ENCODE results near the gene PALLD. TPM values are rescaled to one million over a fixed set of nuclear protein-coding genes. Genes with fewer than 3 reads are reported as not detected.

The PALLD gene
- total and polyA plus RNA-seq, 2 of the 8 experiments (the other 6 are each of a cell fraction or from before 2014, with no cell fraction given) = 10.5 to 25.0 TPM

DNA sequence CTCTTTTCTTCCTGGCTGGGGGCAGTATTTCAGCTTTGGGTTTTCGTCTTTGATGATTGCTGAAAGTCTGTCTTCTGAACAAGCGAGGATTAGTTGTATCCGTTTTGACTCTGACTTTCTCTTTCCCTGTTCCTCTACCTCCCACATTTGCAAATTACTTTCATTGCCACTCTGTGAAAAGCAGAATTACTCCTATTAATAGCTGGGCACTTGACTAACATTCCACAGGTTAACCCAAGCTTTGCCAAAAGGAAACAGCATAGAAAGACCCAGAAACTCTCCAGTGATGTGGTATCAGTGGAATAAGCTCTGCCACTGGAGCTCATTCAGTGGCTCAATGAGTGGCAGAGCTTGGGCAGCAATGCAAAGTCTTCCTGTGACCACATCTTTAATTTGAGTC is 238.9 kb downstream of the PALLD start:
- no peak for DNase-seq (ENCODE audit: low read depth in 1 of 2, low spot score in 2 of 2)
- Histone ChIP-seq H2AFZ (ENCODE audit: low read length) (peak overlapping the region; percentile 22; the same call in 1 of the 2 replicates), H4K20me1 (replicated peaks in 1 of 2; ENCODE audit: control insufficient read depth in 1 of 2, insufficient read depth in 2 of 2, low read length in 2 of 2) (no peaks in the 10 kb centered on the region), H4K8ac (ENCODE audit: extremely low read depth, insufficient read depth, low read length) (no peak overlapping the region), H3K9ac (replicated peaks in 1 of 4; ENCODE audit: extremely low read depth in 1 of 4, low read depth in 3 of 4, low read length in 3 of 4) (no peak overlapping the region), H4K91ac (replicated peaks; ENCODE audit: insufficient read length, low read length) (no peak overlapping the region), H3K4me2 (ENCODE audit: insufficient read depth in 1 of 2, low read depth in 2 of 2, low read length in 2 of 2) (peak overlapping the region; percentile 8 to 12), H3K9me3 (ENCODE audit: insufficient read depth in 2 of 2, low read depth in 1 of 2, low read length in 1 of 2) (no peaks in the 10 kb centered on the region), H2BK12ac (ENCODE audit: low read depth, low read length) (no peak overlapping the region), H2BK15ac (ENCODE audit: low read length) (no peak overlapping the region), H3K27ac (ENCODE audit: low read depth, low read length) (no peak overlapping the region), H3K14ac (ENCODE audit: insufficient read length) (no peak overlapping the region), H2BK120ac (replicated peaks; ENCODE audit: low read depth, low read length) (no peak overlapping the region), H3K23me2 (ENCODE audit: low read depth, low read length) (no peaks in the 10 kb centered on the region), H3K18ac (ENCODE audit: extremely low read depth, low read length) (no peak overlapping the region), H3K79me2 (ENCODE audit: control insufficient read depth in 1 of 2, insufficient read depth in 2 of 2, low read length in 2 of 2) (no peaks in the 10 kb centered on the region), H3K4me3 (ENCODE audit: extremely low read depth in 1 of 4, insufficient read depth in 2 of 4, low read depth in 3 of 4, low read length in 4 of 4) (0 out of 8 replicates have a peak overlapping the region, but pooled peaks of 1 of the 4 experiments have one; percentile 29), H2BK5ac (ENCODE audit: low read depth, low read length) (no peak overlapping the region), H2BK20ac (ENCODE audit: low read length) (no peak overlapping the region), H3K4ac (replicated peaks; ENCODE audit: insufficient read length, low read depth, low read length) (no peak overlapping the region), H3K27me3 (replicated peaks in 1 of 4; ENCODE audit: control insufficient read depth in 3 of 4, extremely low read depth in 1 of 4, insufficient read depth in 3 of 4, low read length in 3 of 4) (no peaks in the 10 kb centered on the region), H3K23ac (ENCODE audit: insufficient read length) (no peak overlapping the region), H2AK5ac (ENCODE audit: low read depth, low read length) (no peak overlapping the region), H3K36me3 (ENCODE audit: control insufficient read depth in 2 of 4, insufficient read depth in 4 of 4, low read length in 3 of 4) (no peaks in the 10 kb centered on the region), H3K56ac (replicated peaks; ENCODE audit: insufficient read length, low read depth, low read length) (no peak overlapping the region), H4K5ac (ENCODE audit: insufficient read length, low read depth, low read length) (no peak overlapping the region), H3K79me1 (ENCODE audit: low read depth, low read length) (no peaks in the 10 kb centered on the region), H3K4me1 (replicated peaks in 1 of 4; ENCODE audit: control insufficient read depth in 3 of 4, insufficient read depth in 4 of 4, low read length in 3 of 4) (peaks cover 0 to 14% (median 8%) of the 10 kb centered on the region in 4 experiments; a peak in 2 of 7 replicates)
- 34% methylated on average over 3 of the region's 3 CpGs; no CpG with 5 or more reads in 1 of the 2 experiments for WGBS, 2 experiments (ENCODE audit: extremely low coverage in 1 of 2, insufficient coverage in 1 of 2, insufficient read length in 1 of 2, insufficient replicate concordance in 2 of 2, low coverage in 1 of 2, low lambda C conversion rate in 2 of 2, missing lambda C conversion rate in 1 of 2)
- TF ChIP-seq TEAD4 (IDR thresholded peaks at IDR 0.05; ENCODE audit: low read depth, low read length) = peak; percentile 38; the same call in 1 of the 2 replicates
- no peak for TF ChIP-seq EP300 (IDR thresholded peaks at IDR 0.05; ENCODE audit: borderline replicate concordance in 1 of 2, low read depth in 2 of 2, low read length in 2 of 2)
- TF ChIP-seq TBP (IDR thresholded peaks at IDR 0.05; ENCODE audit: low read depth, low read length) = no peak
- TF ChIP-seq, protein P1, sequence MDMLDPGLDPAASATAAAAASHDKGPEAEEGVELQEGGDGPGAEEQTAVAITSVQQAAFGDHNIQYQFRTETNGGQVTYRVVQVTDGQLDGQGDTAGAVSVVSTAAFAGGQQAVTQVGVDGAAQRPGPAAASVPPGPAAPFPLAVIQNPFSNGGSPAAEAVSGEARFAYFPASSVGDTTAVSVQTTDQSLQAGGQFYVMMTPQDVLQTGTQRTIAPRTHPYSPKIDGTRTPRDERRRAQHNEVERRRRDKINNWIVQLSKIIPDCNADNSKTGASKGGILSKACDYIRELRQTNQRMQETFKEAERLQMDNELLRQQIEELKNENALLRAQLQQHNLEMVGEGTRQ (IDR thresholded peaks at IDR 0.05; ENCODE audit: low read length) = peak; percentile 18; the same call in 1 of the 2 replicates
- no peak for TF ChIP-seq TAF1 (IDR thresholded peaks at IDR 0.05; ENCODE audit: low read depth, low read length)
- POLR2A ChIA-PET (ENCODE audit: partially characterized antibody) = no interaction called here
- CTCF ChIA-PET (ENCODE audit: partially characterized antibody) = interaction anchor here (1.0 to 2.3 kb wide), 9 partner anchors 9 to 150 kb away, joined by 3 to 7 read pairs (median 5); no protein-coding TSS in a partner anchor
- FAIRE-seq = no peak

All from H1 (cell line).